HFF-Myc (cell line): Measurements from ENCODE around the gene TMEM91.

ENCODE experiments used
- DNase-seq: peaks from one replicate; pipeline ENCODE4 v3.0.0-alpha.2; 2011; ENCODE audit warnings: low read depth; ENCODE audit errors: extremely low read depth
- H3K4me3 ChIP-seq: replicated peaks from 2 replicates; pipeline ENCODE4 v1.5.1; 2011; ENCODE audit warnings: low read depth, mild to moderate bottlenecking, control low read depth, low read length
- CTCF ChIP-seq: IDR thresholded peaks from 2 replicates; pipeline ENCODE4 v1.5.1; 2012; ENCODE audit warnings: mild to moderate bottlenecking, low read depth, low read length, control low read depth; ENCODE audit errors: missing control alignments

Gene TMEM91

DNA sequence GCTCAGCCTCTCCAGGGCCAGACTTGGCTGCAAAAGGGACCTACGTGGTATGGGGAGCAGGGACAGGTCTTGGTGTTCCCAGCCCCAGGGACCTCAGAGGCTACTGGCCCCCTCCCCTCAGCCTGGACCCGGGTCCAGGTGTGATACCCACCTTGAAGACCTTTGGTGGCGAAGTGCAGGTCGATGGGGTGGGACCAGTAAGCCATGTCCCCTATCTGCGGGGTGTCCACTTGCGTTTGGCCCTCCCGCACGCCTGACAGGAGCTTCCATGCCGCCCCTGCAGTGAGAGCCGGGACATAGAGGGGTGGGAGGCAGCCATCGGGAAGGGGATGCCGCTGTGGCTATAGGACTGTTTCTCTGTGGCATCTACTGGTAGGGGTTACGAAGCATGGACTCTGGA is 18.6 kb upstream of the TMEM91 start:
- no peak for TF ChIP-seq CTCF
- no peak for DNase-seq
- no peak overlapping the region for H3K4me3 ChIP-seq

- TF ChIP-seq CTCF, result no peak
- no peak overlapping the region for H3K4me3 ChIP-seq
- DNase-seq, result no peak
These were observed 16.6 kb upstream of the TMEM91 start for GRCh38 chr19:41359741-41360140.

- no peak overlapping the region for H3K4me3 ChIP-seq
- no peak for TF ChIP-seq CTCF
- no peak for DNase-seq
These were observed 14.0 kb upstream of the TMEM91 start for GRCh38 chr19:41362143-41362847.

- H3K4me3 ChIP-seq, result peak overlapping the region; percentile 69
- no peak for DNase-seq
- no peak for TF ChIP-seq CTCF
These were observed 13.0 kb upstream of the TMEM91 start for GRCh38 chr19:41363371-41363752.

DNA sequence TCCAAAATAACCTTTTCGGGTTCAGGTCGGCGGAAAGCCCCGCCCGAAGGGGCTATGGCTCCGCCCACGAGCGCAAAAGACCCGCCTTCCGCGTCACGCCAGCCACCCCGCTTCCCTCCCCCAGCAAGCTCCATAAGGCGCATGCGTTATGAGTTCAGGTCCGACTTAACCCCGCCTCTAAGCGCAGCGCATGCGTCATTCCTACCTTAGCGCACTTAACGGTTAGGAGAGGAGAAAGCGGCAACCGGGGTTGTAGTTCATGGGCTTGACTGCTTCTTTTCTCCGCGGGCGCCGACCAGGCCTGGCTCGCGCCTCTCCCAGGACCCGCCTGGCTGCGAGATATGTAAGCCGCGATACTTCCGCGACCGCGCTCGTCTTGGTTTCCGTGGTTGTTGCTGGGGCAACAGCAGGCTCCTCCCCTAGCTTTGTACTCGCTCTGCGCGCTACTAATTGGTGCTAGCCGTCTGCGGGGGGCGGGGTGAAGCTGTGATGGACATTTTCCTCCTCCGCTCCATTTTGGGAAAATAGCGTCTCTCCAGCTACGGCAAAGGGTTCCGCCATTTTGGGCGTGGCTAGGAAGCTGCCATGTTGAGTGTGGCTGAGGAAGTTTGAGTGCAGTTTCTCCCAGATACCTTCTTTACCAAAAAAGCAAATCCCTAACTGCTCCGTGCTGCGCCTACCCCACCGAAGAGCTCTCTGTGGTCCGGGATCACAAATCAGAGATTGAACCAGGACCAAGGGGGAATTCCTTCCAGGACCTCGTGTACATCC is 12.4 kb upstream of the TMEM91 start, which contains the start of gene B9D2:
Gene B9D2, minus strand, starts transcription at position 397 of the 771 bp plus-strand sequence. CDS start 630 bp downstream, outside the sequence.
- DNase-seq, result peak; percentile 97
- peak within 1 kb of the TSS; percentile 69 for H3K4me3 ChIP-seq
- no peak for TF ChIP-seq CTCF

GRCh38 chr19:41364524-41365391 is 11.6 kb upstream of the TMEM91 start:
- DNase-seq, result no peak
- no peak for TF ChIP-seq CTCF
- peak overlapping the region; percentile 69 for H3K4me3 ChIP-seq
